Smooth muscle cell (in vitro differentiated cells): ENCODE data around the gene TNIP2. TPM values are rescaled to one million over a fixed set of nuclear protein-coding genes. Genes with fewer than 3 reads are reported as not detected.
A peak's percentile ranks its signal among the peaks of the same experiment; 100 is the strongest.

Experiments
- DNase-seq: peaks from one replicate; lab custom pipeline; 2025; ENCODE audit not compliant: unreplicated experiment; lab: John Stamatoyannopoulos, UW
- H2AFZ ChIP-seq: fragments of 200-600 bp; sonication (generic); 2 replicates; pipeline ENCODE4 v1.6.0; 2016; ENCODE audit warnings: antibody characterized with exemption, low read depth, mild to moderate bottlenecking
- H3F3A ChIP-seq: fragments of 200-600 bp; sonication (generic); 2 replicates; pipeline ENCODE4 v1.6.0; 2017; ENCODE audit warnings: antibody characterized with exemption, low read depth
- H3K27ac ChIP-seq: fragments of 200-600 bp; sonication (generic); 2 replicates; pipeline ENCODE4 v1.5.1; 2016; ENCODE audit warnings: low read depth, mild to moderate bottlenecking
- H3K27me3 ChIP-seq: fragments of 200-600 bp; sonication (generic); 2 replicates; pipeline ENCODE4 v1.6.1; 2016; ENCODE audit warnings: low read depth, mild to moderate bottlenecking
- H3K36me3 ChIP-seq: fragments of 200-600 bp; sonication (generic); 2 replicates; pipeline ENCODE4 v1.5.1; 2016; ENCODE audit warnings: low read depth
- H3K4me1 ChIP-seq: fragments of 200-600 bp; sonication (generic); 2 replicates; pipeline ENCODE4 v1.5.1; 2016; ENCODE audit warnings: low read depth
- H3K4me2 ChIP-seq: fragments of 200-600 bp; sonication (generic); 2 replicates; pipeline ENCODE4 v1.6.0; 2016; ENCODE audit warnings: mild to moderate bottlenecking
- H3K4me3 ChIP-seq: fragments of 200-600 bp; sonication (generic); 2 replicates; pipeline ENCODE4 v1.5.1; 2016; ENCODE audit warnings: mild to moderate bottlenecking
- H3K79me2 ChIP-seq: fragments of 200-600 bp; sonication (generic); 2 replicates; pipeline ENCODE4 v1.6.0; 2016; ENCODE audit warnings: low read depth, mild to moderate bottlenecking
- H3K9ac ChIP-seq: fragments of 200-600 bp; sonication (generic); 2 replicates; pipeline ENCODE4 v1.6.0; 2016; ENCODE audit warnings: low read depth
- H3K9me3 ChIP-seq: fragments of 200-600 bp; sonication (generic); replicated peaks from 2 replicates; pipeline ENCODE4 v1.5.1; 2016; ENCODE audit warnings: low read depth
- H4K20me1 ChIP-seq: fragments of 200-600 bp; sonication (generic); 2 replicates; pipeline ENCODE4 v1.6.0; 2016; ENCODE audit warnings: low read depth
- WGBS: methylation state at CpG from one replicate; pipeline ENCODE4 v1.1.7; 2016; ENCODE audit warnings: low lambda C conversion rate; 5-methylcytosine and 5-hydroxymethylcytosine counted together
- polyA plus RNA-seq: library from polyadenylated mRNA; unstranded; fragments of >200 nt; fragmentation: Nextera tagmentation; extraction: Ambion mirVana; gene quantifications from 2 replicates; pipeline ENCODE4 v1.2.1, GENCODE V29; 2016
- total RNA-seq: library from RNA; depleted of rRNA; stranded (reverse); fragments of >200 nt; gene quantifications from 2 replicates; pipeline ENCODE4 v1.2.3, GENCODE V29; 2014
- TF ChIP-seq, protein P1 (sequence below): fragments of 200-600 bp; sonication (generic); IDR thresholded peaks from 2 replicates; pipeline ENCODE4 v1.5.1; 2017; ENCODE audit warnings: borderline replicate concordance, mild to moderate bottlenecking, antibody characterized with exemption; ENCODE audit not compliant: insufficient read depth, poor library complexity, severe bottlenecking

TNIP2 gene
- total and polyA plus RNA-seq, 2 experiments from 2014 or later: 23.8 to 37.5 TPM

DNA sequence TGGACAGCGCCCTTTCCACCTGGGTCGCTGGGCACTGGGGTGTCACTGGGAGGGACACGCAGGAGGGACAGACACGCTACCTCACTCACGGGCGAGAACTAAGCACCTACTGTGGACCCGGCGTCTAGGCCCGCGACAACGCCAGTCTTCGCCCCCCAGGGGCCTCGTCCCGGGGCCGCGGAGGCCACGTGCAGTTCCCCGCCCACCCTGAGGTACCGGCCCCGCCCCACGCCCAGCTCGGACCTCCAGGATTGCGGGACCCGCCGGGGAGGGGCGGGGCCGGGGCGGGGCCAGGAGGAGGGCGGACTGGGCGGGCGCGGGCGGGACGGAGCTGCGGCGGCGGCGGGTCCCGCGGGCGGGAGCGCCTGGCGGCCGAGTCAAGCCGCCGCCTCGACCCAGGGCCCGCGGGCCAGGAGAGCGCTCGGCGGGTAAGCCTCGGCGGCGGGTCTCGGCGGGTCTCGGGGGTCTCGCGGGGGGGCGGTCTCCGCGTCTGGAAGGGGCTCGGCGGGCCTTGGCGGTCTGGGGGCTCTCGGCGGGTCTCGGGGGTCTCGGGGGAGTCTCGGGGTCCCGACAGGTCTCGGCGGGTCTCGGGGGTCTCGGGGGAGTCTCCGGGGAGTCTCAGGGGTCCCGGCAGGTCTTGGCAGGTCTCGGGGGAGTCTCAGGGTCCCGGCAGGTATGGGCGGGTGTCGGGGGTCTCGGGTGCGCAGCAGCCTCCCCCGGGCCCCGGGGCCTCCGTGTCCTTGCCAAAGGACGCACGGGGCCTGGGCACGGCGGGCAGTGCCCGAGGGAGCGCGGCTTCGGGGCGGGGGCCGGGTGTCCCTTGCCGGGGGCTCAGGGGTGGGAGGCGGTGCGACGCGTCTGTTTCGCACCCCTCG is 36.8 kb upstream of the TNIP2 start, which contains the start of gene SH3BP2:
Gene SH3BP2, plus strand, starts transcription at position 375 of the 875 bp plus-strand sequence. CDS start 27,533 bp downstream, outside the sequence.
- Histone ChIP-seq H3K27ac (peak within 1 kb of the TSS; percentile 84), H3K27me3 (no peaks in the 10 kb centered on the region), H3K4me1 (peaks cover 10% of the 10 kb centered on the region), H3K4me2 (peak within 1 kb of the TSS; percentile 92), H3K79me2 (peaks cover 34% of the 10 kb centered on the region), H3K4me3 (peak within 1 kb of the TSS; percentile 70), H3K9me3 (no peaks in the 10 kb centered on the region), H2AFZ (no peak within 1 kb of the TSS), H3K9ac (peak within 1 kb of the TSS; percentile 62), H3K36me3 (no peaks in the 10 kb centered on the region), H4K20me1 (peaks cover 4% of the 10 kb centered on the region), H3F3A (no peaks in the 10 kb centered on the region)
- DNase-seq: no peak
- TF ChIP-seq, protein P1, sequence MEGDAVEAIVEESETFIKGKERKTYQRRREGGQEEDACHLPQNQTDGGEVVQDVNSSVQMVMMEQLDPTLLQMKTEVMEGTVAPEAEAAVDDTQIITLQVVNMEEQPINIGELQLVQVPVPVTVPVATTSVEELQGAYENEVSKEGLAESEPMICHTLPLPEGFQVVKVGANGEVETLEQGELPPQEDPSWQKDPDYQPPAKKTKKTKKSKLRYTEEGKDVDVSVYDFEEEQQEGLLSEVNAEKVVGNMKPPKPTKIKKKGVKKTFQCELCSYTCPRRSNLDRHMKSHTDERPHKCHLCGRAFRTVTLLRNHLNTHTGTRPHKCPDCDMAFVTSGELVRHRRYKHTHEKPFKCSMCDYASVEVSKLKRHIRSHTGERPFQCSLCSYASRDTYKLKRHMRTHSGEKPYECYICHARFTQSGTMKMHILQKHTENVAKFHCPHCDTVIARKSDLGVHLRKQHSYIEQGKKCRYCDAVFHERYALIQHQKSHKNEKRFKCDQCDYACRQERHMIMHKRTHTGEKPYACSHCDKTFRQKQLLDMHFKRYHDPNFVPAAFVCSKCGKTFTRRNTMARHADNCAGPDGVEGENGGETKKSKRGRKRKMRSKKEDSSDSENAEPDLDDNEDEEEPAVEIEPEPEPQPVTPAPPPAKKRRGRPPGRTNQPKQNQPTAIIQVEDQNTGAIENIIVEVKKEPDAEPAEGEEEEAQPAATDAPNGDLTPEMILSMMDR: no peak
- WGBS: 24% methylated on average over 22 of the region's 104 CpGs

DNA sequence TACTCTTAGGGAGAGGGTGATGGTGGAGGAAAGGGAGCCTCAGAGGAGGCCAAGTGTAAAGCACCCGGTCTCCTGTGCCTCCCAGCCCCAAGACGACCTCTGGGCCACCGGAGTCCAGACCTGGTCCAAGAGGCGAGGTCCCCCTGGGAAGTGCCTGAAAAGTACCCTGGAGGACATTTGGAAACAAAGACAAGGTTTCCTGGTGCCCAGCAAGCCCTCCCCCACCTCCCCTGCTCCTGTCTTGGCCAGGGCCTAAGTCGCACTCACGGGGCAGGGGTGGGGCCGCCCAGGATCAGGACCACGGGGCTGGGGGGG is 36.2 kb upstream of the TNIP2 start:
- Histone ChIP-seq H3K4me2 (no peak overlapping the region), H3K9ac (no peak overlapping the region), H4K20me1 (peaks cover 4% of the 10 kb centered on the region), H3K27ac (no peak overlapping the region), H3K4me3 (no peak overlapping the region), H3K36me3 (no peaks in the 10 kb centered on the region), H3K9me3 (no peaks in the 10 kb centered on the region), H3K27me3 (no peaks in the 10 kb centered on the region), H3K79me2 (peaks cover 28% of the 10 kb centered on the region), H2AFZ (no peak overlapping the region), H3K4me1 (peaks cover 10% of the 10 kb centered on the region), H3F3A (no peaks in the 10 kb centered on the region)
- no peak for DNase-seq
- TF ChIP-seq, protein P1: no peak
- WGBS: 93% methylated on average over 4 of the region's 8 CpGs

DNA sequence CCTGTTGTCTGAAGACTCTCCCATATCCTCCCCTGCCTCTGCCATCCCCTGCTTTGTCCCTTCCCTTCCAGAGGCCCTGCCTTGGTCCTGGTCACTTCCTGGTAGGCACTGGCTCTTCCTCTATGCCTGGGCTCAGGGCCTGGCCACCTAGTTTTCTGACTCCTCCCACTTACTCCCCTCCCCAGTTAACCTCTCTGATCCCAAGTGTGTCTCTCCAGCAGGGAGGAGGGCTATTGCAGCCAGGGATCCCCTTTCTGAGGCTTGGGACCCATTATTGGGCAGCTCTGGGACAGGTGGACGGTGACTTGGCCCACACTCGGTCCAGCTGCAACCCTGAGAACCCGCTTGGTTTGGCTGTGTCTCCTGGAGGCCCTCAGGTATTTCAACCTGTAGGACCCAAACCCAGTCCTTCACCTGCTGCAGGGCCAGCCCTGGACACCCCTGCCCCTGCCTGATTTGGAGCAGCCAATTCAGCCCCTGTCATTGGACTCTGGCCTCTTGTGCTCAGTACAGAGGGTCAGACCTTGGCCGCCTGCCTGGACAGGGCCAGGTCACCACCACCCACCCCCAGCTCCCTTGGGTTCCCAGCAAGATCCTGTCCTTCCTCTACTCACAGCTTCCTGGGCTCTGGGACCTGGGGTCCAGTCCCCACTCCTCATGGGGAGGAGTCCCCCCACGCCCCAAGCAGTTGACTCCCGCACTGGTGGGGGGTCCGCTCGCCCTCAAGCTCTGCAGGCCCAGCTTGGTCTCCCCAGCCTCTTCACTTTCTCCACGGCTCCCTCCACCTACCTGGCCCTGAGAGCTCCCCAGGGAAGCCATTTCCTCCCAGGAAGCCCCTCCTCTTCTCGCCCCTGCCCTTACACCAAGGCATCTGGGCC is 35.6 kb upstream of the TNIP2 start:
- H3F3A ChIP-seq: no peaks in the 10 kb centered on the region
- H3K27ac ChIP-seq: no peak overlapping the region
- peaks cover 22% of the 10 kb centered on the region for H3K79me2 ChIP-seq
- no peaks in the 10 kb centered on the region for H3K36me3 ChIP-seq
- H3K9ac ChIP-seq: no peak overlapping the region
- DNase-seq: no peak
- H3K4me2 ChIP-seq: no peak overlapping the region
- peaks cover under 1% of the 10 kb centered on the region for H4K20me1 ChIP-seq
- H2AFZ ChIP-seq: no peak overlapping the region
- 98% methylated on average over 10 of the region's 10 CpGs for WGBS
- TF ChIP-seq, protein P1: no peak
- H3K27me3 ChIP-seq: no peaks in the 10 kb centered on the region
- H3K4me3 ChIP-seq: no peak overlapping the region
- peaks cover 10% of the 10 kb centered on the region for H3K4me1 ChIP-seq
- H3K9me3 ChIP-seq: no peaks in the 10 kb centered on the region
